IPS-18a (cell line): ENCODE measurements around the gene TACR1.
"Not testable (repeated sequence)": the region's sequence is repeated elsewhere in the genome, so short reads cannot be mapped to it uniquely, and the experiment has no call there.

ENCODE experiments used
- H3K27ac ChIP-seq: one replicate; pipeline ENCODE4 v1.5.1; 2013; ENCODE audit warnings: low read length
- H3K27me3 ChIP-seq: one replicate; pipeline ENCODE4 v1.6.1; 2013; ENCODE audit warnings: mild to moderate bottlenecking, low read length; ENCODE audit not compliant: control insufficient read depth, insufficient read depth
- H3K36me3 ChIP-seq: one replicate; pipeline ENCODE4 v1.6.1; 2013; ENCODE audit warnings: low read depth, low read length; ENCODE audit not compliant: control insufficient read depth
- H3K4me1 ChIP-seq: one replicate; pipeline ENCODE4 v1.6.1; 2013; ENCODE audit warnings: low read depth, low read length; ENCODE audit not compliant: control insufficient read depth
- H3K4me3 ChIP-seq: one replicate; pipeline ENCODE4 v1.5.1; 2013; ENCODE audit warnings: low read length
- H3K9ac ChIP-seq: one replicate; pipeline ENCODE4 v1.6.1; 2013; ENCODE audit warnings: mild to moderate bottlenecking, low read length, moderate library complexity
- H3K9me3 ChIP-seq: one replicate; pipeline ENCODE4 v1.6.1; 2013; ENCODE audit warnings: low read depth, low read length; ENCODE audit not compliant: control insufficient read depth

TACR1 gene

GRCh38 chr2:75168186-75168585, 31.1 kb downstream of the TACR1 start:
- Histone ChIP-seq H3K9me3 (no peaks in the 10 kb centered on the region), H3K36me3 (no peaks in the 10 kb centered on the region), H3K9ac (no peak overlapping the region), H3K27ac (no peak overlapping the region), H3K27me3 (no peaks in the 10 kb centered on the region), H3K4me3 (no peak overlapping the region), H3K4me1 (peaks cover 5% of the 10 kb centered on the region)

- no peaks in the 10 kb centered on the region for H3K9me3 ChIP-seq
- H3K36me3 ChIP-seq, result no peaks in the 10 kb centered on the region
- H3K9ac ChIP-seq, result no peak overlapping the region
- no peak overlapping the region for H3K27ac ChIP-seq
- H3K4me1 ChIP-seq, result no peaks in the 10 kb centered on the region
- H3K27me3 ChIP-seq, result no peaks in the 10 kb centered on the region
- no peak overlapping the region for H3K4me3 ChIP-seq
These were observed 32.8 kb downstream of the TACR1 start for GRCh38 chr2:75166491-75166890.

GRCh38 chr2:75162897-75163296, 36.4 kb downstream of the TACR1 start:
- no peak overlapping the region for H3K9ac ChIP-seq
- H3K4me1 ChIP-seq, result no peaks in the 10 kb centered on the region
- H3K36me3 ChIP-seq, result no peaks in the 10 kb centered on the region
- no peaks in the 10 kb centered on the region for H3K27me3 ChIP-seq
- H3K9me3 ChIP-seq, result no peaks in the 10 kb centered on the region
- no peak overlapping the region for H3K4me3 ChIP-seq
- H3K27ac ChIP-seq, result no peak overlapping the region

GRCh38 chr2:75162259-75162658, 37.1 kb downstream of the TACR1 start:
- Histone ChIP-seq H3K36me3 (no peaks in the 10 kb centered on the region), H3K4me1 (no peaks in the 10 kb centered on the region), H3K9me3 (no peaks in the 10 kb centered on the region), H3K27ac (no peak overlapping the region), H3K27me3 (no peaks in the 10 kb centered on the region), H3K4me3 (no peak overlapping the region), H3K9ac (no peak overlapping the region)

- no peaks in the 10 kb centered on the region for H3K9me3 ChIP-seq
- no peaks in the 10 kb centered on the region for H3K36me3 ChIP-seq
- no peaks in the 10 kb centered on the region for H3K27me3 ChIP-seq
These were observed 41.9 kb downstream of the TACR1 start for GRCh38 chr2:75157435-75157834.

GRCh38 chr2:75155115-75155514, 44.2 kb downstream of the TACR1 start:
- Histone ChIP-seq H3K36me3 (no peaks in the 10 kb centered on the region), H3K27me3 (no peaks in the 10 kb centered on the region), H3K9me3 (no peaks in the 10 kb centered on the region), H3K9ac (no peak overlapping the region), H3K27ac (no peak overlapping the region), H3K4me3 (no peak overlapping the region), H3K4me1 (peaks cover 18% of the 10 kb centered on the region)

More at GRCh38 chr2:75157435-75157834, 41.9 kb downstream of the TACR1 start:
- H3K27ac ChIP-seq, result no peak overlapping the region
- H3K9ac ChIP-seq, result no peak overlapping the region
- no peak overlapping the region for H3K4me3 ChIP-seq
- H3K4me1 ChIP-seq, result peaks cover 18% of the 10 kb centered on the region

- Histone ChIP-seq H3K9me3 (no peaks in the 10 kb centered on the region), H3K4me3 (no peak overlapping the region), H3K27me3 (no peaks in the 10 kb centered on the region), H3K27ac (no peak overlapping the region), H3K36me3 (no peaks in the 10 kb centered on the region), H3K4me1 (peaks cover 18% of the 10 kb centered on the region), H3K9ac (no peak overlapping the region)
These were observed 46.1 kb downstream of the TACR1 start for GRCh38 chr2:75153221-75153620.

- not testable (repeated sequence) for H3K4me3 ChIP-seq, H3K36me3 ChIP-seq, H3K27ac ChIP-seq, H3K9me3 ChIP-seq, H3K9ac ChIP-seq, H3K27me3 ChIP-seq
- peaks cover 18% of the 10 kb centered on the region for H3K4me1 ChIP-seq
These were observed 47.1 kb downstream of the TACR1 start for GRCh38 chr2:75152243-75152642.

- H3K4me3 ChIP-seq, H3K27ac ChIP-seq, H3K9ac ChIP-seq, H3K9me3 ChIP-seq, H3K4me1 ChIP-seq, H3K36me3 ChIP-seq, H3K27me3 ChIP-seq: not testable (repeated sequence)
These were observed 51.4 kb downstream of the TACR1 start for GRCh38 chr2:75147884-75148283.

- no peaks in the 10 kb centered on the region for H3K4me1 ChIP-seq
- no peak overlapping the region for H3K9ac ChIP-seq
- H3K9me3 ChIP-seq, result no peaks in the 10 kb centered on the region
- no peaks in the 10 kb centered on the region for H3K36me3 ChIP-seq
- H3K27me3 ChIP-seq, result no peaks in the 10 kb centered on the region
- H3K4me3 ChIP-seq, result no peak overlapping the region
- H3K27ac ChIP-seq, result no peak overlapping the region
These were observed 52.6 kb downstream of the TACR1 start for GRCh38 chr2:75146606-75147332.

GRCh38 chr2:75146221-75146605, 53.1 kb downstream of the TACR1 start:
- H3K27ac ChIP-seq, H3K9me3 ChIP-seq, H3K4me1 ChIP-seq, H3K9ac ChIP-seq, H3K4me3 ChIP-seq, H3K27me3 ChIP-seq, H3K36me3 ChIP-seq: not testable (repeated sequence)

- Histone ChIP-seq H3K27me3 (no peaks in the 10 kb centered on the region), H3K36me3 (no peaks in the 10 kb centered on the region), H3K4me1 (no peaks in the 10 kb centered on the region), H3K9me3 (no peaks in the 10 kb centered on the region), H3K4me3 (no peak overlapping the region), H3K9ac (no peak overlapping the region), H3K27ac (no peak overlapping the region)
These were observed 57.2 kb downstream of the TACR1 start for GRCh38 chr2:75142081-75142480.
